ENCODE results near the gene GNG11.

The GNG11 gene

DNA sequence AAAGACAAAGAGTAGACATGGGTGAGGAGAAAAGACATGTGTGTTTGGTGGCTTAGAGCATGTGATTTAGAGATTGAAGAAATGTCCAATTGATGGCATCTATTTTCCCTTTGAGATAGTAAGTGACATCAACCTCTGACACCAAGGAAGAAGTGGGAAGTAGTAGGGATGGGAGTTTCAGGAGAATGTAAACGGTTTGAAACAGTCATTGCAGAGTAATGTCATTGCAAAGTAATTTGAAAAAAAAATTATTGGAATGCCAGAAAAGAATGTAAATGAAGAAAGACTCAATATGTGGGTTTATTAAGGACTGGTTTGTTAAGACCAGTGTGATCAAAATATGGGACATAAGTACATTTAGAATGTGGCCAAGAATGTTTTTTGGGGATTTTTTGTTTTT is 26.6 kb downstream of the GNG11 start:
- no peak for DNase-seq (ENCODE audit: low read depth)

DNA sequence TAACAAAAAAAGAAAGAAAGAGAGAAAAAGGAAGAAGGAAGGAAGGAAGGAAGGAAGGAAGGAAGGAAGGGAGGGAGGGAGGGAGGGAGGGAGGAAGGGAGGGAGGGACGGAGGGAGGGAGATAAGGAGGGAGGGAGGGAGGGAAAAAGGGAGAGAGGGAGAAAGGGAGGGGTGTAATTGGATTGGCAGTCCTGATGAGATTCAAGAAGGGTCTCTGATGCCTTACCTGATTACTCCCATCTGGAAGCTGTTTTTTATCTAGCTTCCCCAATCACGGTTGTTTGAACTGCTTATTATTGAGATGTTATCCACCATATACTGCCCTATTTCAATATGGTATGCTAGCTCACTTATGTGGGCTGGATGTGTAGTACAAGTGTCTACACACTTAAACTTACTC is 27.3 kb downstream of the GNG11 start:
- DNase-seq (ENCODE audit: low read depth): no peak

DNA sequence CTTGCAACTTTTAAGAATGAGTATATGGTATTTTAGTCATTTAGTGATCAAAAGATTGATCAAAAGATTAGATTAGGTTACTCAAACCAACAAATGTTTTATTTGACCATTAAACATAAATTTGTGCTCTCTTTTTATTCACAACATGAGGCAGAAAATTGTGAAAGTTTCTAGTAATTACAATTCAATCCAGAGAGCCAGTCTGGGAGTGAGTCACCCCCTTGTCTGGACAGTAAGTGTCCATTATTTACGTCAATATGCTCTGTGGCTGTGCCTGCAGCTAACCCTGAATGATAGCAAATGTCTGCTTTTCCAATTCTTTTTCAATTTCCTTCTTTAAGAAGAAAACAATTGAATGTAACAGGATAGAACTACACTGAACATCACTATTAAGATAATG is 27.9 kb downstream of the GNG11 start:
- DNase-seq (ENCODE audit: low read depth): no peak

DNA sequence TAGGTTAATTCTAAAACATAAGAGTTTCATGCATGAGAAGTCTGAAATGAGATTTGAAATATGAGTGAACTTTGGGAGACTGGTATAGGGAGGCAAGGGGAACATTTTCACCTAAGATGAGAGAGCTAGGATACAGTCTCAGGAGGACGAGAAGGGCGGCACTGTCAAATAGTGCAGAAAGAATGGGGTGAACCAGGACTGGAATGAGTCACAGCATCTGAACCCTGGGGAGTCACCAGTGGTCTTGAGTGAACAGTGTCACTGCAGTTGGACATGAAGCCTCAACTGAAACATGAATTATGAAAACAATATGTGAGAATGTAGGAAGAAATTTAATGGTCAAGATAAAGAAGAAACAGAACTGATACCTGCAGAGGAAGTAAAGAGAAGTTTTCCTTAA is 33.8 kb downstream of the GNG11 start:
- no peak for DNase-seq (ENCODE audit: low read depth)

DNA sequence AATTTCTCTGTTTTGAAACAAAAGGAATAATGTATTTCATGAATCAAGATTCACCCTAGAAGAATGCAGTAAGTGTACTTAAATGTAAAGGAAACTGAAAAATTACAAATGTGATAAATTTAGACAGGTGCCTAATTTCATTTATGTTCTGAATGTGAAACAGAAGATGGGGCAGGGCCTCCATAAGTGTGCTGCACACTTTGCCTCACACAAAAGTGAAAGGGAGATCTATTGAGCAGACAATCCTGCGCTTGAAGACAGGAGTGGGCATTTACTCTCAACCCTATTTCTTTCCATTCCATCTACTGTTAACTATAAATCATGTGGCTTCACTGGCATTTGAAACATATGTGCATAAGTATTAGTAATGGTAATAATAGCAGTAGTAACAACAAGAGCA is 36.2 kb downstream of the GNG11 start:
- no peak for DNase-seq (ENCODE audit: low read depth)

DNA sequence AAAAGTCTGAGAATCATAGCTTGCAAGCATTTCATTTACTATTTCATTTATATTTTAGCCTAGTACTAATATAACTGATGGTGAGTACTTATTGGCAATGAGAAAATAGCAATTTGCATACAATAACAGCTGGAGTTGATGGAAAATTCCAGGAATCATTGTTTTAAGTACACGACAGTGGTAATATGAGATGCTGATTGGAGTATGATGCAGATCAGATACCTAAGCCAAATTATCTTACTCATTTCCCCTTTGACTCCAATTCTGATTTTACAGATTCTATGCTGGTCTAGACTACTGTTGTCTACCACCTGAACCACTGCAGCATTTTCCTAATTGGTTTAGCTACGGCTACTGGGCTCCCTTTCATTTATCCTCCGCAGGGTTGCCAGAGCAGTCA is 36.7 kb downstream of the GNG11 start:
- no peak for DNase-seq (ENCODE audit: low read depth)

DNA sequence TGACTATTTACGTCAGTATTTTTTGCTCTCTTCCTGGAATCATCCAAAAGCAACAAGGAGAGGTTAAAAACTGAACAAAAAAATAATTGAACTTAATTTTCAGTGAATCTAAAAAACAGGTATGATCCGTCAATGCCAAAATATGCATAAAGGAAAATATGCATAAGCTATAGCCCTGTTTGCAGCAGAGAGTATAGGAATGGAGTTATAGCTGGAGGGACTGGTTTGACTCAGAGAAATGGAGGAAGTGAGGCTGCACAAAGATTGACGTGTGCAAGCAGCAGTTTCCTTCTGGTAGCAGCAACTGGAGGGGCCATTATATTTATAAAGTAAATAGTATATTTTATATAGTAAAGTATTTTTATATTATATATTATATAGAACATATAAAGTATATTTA is 37.1 kb downstream of the GNG11 start:
- DNase-seq (ENCODE audit: low read depth): no peak

DNA sequence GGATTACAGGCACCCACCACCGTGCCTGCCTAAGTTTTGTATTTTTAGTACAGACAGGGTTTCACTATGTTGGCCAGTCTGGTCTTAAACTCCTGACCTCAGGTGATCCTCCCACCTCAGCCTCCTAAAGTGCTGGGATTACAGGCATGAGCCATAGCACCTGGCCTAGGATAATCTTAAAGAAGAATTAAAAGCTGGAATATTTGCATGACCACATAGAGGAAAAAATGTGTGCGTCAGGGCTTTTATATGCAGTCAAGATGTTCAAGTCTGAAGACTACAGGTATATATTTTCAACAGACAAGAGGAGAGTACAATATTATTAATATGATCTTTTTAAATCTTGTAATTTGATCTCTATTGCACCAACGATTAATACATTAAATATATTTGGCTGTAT is 39.5 kb downstream of the GNG11 start:
- no peak for DNase-seq (ENCODE audit: low read depth)

DNA sequence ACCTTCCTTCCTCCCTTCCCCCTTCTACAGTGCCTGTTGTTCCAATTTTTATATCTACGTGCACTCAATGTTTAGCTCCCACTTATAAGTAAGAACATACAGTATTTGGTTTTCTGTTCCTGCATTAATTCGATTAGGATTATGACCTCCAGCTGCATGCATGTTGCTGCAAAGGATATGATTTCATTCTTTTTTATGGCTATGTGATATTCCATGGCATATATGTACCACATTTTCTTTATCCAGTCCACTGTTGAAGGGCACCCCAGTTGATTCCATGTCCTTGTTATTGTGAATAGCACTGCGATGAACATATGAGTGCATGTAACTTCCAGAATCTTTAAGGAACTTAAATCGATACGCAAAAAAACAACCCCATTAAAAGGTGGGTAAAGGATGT is 42.7 kb downstream of the GNG11 start:
- no peak for DNase-seq (ENCODE audit: low read depth)

DNA sequence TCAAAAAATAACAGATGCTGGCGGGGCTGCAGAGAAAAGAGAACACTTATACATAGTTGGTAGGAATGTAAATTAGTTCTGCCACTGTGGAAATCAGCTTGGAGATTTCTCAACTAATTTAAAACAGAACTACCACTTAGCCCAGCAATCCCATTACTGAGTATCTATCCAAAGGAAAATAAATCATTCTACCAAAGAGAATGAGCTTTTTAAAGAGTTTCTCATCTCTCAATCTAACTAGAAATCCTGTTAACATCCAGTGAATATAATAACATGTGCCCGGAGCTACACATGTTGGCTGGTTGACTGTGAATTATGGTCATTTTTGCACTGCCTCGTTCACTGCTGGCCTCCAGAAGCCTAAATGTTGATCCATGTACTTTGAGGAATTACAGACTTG is 43.3 kb downstream of the GNG11 start:
- no peak for DNase-seq (ENCODE audit: low read depth)

DNA sequence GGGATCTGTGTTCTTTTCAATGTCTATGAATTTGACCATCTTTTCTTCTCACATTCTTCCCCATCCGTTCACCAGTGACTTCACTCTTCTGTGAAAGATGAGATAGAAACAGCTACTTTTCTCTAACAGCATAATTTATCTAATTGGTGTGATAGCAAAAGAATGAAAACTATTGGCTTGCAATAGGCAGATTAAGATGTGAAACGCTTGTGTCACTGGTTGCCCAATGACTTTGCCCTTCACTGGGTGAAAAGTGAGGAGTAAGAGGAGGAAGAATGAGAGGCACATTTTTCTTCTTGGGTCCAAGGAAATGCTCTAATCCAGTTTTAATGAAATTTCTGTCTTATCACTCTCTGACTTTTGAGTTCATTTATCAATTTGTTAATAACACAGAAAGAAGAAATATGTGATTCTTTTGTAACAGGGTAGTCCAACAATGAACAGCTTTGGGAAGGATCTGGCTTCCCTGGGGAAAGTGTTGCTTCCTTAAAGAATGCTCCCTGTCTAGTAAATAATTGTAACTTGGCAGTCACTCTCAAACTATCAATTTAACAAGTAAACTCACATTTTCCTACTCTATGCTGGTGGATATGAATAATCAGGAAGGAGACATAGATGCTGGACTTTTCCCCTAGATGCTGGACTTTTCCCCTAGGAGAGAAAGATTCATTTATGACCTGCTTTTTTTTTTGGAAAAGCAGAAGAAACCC is 47.5 kb downstream of the GNG11 start:
- DNase-seq (ENCODE audit: low read depth): no peak

DNA sequence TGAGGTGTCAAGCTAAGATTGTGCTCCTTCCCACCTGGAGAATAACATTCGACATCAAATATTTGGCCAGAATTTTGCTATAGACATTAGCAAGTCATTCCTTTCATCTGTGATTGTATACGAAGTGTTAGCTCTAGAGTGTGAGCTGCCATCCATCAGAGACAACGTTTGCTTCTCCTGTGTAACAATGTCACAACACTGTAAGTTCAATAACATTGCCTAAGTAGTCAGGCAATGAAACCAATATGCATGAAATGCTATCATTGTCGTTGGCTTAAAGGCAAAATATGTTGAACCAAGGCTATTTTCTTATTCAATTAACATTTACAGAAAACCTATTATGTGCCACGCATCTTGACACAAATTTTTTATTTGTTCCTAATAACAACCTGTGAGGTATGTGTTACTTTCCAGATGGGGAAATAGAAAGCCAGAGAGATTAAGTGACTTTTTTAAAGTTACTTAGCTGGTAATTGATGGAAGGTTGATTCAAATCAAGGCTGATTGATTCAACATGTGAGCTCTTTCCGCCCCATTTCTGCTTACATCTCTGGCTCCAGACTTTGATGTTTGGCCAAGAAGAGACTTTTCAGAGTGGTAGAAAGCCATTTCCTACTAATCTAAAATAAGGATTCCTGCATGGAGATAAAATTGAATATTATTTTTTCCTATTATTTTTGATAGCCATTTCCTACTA is 50.6 kb downstream of the GNG11 start:
- DNase-seq (ENCODE audit: low read depth): no peak

DNA sequence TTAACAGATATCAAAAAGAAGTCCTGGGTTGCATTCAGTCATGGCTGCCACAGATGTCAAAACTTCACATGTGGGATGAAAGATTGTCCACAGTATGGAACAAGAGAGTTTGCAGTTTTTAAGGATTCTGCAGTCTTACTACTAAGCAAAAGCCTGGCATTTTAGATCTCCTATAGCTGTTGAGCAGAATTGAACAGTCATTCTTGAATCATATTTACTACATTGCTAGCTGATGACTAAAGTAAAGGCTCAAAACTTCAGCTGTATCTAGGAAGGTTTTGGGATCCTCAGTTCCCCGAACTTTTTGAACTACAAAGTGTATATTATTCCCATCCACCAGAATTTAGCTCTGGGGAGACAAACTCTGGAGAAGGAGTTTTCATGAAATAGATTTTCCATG is 51.6 kb downstream of the GNG11 start:
- DNase-seq (ENCODE audit: low read depth): no peak

DNA sequence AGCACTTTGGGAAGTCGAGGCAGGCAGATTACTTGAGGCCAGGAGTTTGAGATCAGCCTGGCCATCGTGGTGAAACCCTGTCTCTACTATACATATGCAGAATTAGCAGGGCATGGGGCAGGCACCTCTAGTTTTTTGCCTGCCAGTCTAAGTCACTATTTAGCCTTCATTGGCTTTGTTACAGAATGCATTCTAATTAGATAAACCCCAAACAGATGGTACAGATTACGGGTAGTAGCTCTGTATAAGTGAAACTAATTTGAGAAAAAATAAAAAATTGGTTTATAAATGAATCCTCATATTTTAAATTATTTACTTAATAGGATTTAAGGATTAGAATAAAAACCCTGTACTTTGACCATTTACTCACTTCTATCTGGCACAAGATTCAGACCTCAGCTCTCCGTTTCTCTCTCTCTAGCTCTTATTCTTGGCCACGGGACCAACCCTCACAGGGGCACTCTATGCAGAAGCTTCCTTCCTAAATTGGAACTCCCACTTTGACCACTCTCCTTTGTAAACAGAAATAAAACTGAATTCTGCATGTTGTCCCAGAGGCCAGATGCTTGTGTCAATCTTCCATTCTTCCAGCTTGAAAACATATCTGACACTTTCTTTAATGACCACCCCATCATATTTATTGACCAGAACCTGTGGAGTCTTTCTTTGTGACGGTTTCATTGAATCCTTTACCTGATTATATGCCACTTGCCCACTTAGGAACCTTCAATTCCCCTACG is 55.8 kb downstream of the GNG11 start:
- no peak for DNase-seq (ENCODE audit: low read depth)

Data from CMK (cell line).